Colonic mucosa (tissue), 4 donors: ENCODE data around the gene PAPPA. TPM values are rescaled to one million over a fixed set of nuclear protein-coding genes. Genes with fewer than 3 reads are reported as not detected.

Source experiments
- DNase-seq: peaks from one replicate; pipeline ENCODE4 v3.0.0-alpha.2; 2020
- H3K27ac ChIP-seq: fragments of 200-600 bp; one replicate; pipeline ENCODE4 v1.8.0; 2021
- H3K27me3 ChIP-seq: fragments of 200-600 bp; one replicate; pipeline ENCODE4 v1.8.0; 2021
- H3K36me3 ChIP-seq: fragments of 200-600 bp; one replicate; pipeline ENCODE4 v1.8.0; 2021
- H3K4me1 ChIP-seq: fragments of 200-600 bp; one replicate; pipeline ENCODE4 v1.8.0; 2021; ENCODE audit warnings: mild to moderate bottlenecking
- H3K4me3 ChIP-seq: fragments of 200-600 bp; one replicate; pipeline ENCODE4 v1.8.0; 2021
- H3K9ac ChIP-seq, 2 donors: one replicate each; pipeline ENCODE4 v1.7.0; 2013; ENCODE audit warnings: control low read depth in 2 of 2, low read depth in 2 of 2, low read length in 2 of 2
- H3K9me3 ChIP-seq: fragments of 200-600 bp; one replicate; pipeline ENCODE4 v1.8.0; 2021
- CTCF ChIP-seq: fragments of 200-600 bp; IDR thresholded peaks from one replicate; pipeline ENCODE4 v1.8.0; 2022; ENCODE audit warnings: antibody characterized with exemption, mild to moderate bottlenecking
- intact Hi-C: fragments of 100-400 bp; cut with DNase I; formaldehyde crosslinking; loops from one replicate; pipeline ENCODE4 v1.14.1; 2022
- total RNA-seq, 2 donors: library from RNA; stranded (reverse); fragmentation: NEBNext Ultra II Directional in 1 of 2; extraction: Animal tissue kit (Norgen Biotek cat#: 25700) in 1 of 2; gene quantifications; one replicate each; pipeline ENCODE4 v1.2.1, GENCODE V29; 2021
- donor health status: healthy.
- donor health status: DM: no; HTN: no; CAD: no.
- donor health status: DM: no; HTN: no; CAD: no.

PAPPA gene
- total RNA-seq, 2 donors from 2014 or later, result 0.99 to 1.2 TPM

GRCh38 chr9:116237456-116237855 lies 83.9 kb downstream of the PAPPA start:
- H3K4me1 ChIP-seq, result no peaks in the 10 kb centered on the region
- H3K27me3 ChIP-seq, result no peaks in the 10 kb centered on the region
- intact Hi-C loops, result no loop called here
- no peaks in the 10 kb centered on the region for H3K9me3 ChIP-seq
- H3K27ac ChIP-seq, result no peak overlapping the region
- no peak for DNase-seq
- no peaks in the 10 kb centered on the region for H3K36me3 ChIP-seq
- H3K4me3 ChIP-seq, result no peak overlapping the region
- TF ChIP-seq CTCF, result no peak
- no peak overlapping the region for H3K9ac ChIP-seq

- Histone ChIP-seq H3K4me3 (no peak overlapping the region), H3K27me3 (no peaks in the 10 kb centered on the region), H3K9ac (no peak overlapping the region), H3K36me3 (no peaks in the 10 kb centered on the region), H3K4me1 (no peaks in the 10 kb centered on the region), H3K9me3 (no peaks in the 10 kb centered on the region), H3K27ac (no peak overlapping the region)
- intact Hi-C loops, result no loop called here
- TF ChIP-seq CTCF, result no peak
- no peak for DNase-seq
These were observed 84.6 kb downstream of the PAPPA start for GRCh38 chr9:116238225-116238624.

GRCh38 chr9:116238776-116239340 lies 85.3 kb downstream of the PAPPA start:
- Histone ChIP-seq H3K27me3 (no peaks in the 10 kb centered on the region), H3K9me3 (no peaks in the 10 kb centered on the region), H3K4me1 (no peaks in the 10 kb centered on the region), H3K4me3 (no peak overlapping the region), H3K27ac (no peak overlapping the region), H3K36me3 (no peaks in the 10 kb centered on the region), H3K9ac (no peak overlapping the region)
- no peak for DNase-seq
- no peak for TF ChIP-seq CTCF
- intact Hi-C loops, result no loop called here

GRCh38 chr9:116243708-116244107 lies 90.1 kb downstream of the PAPPA start:
- no peak for DNase-seq
- no peak overlapping the region for H3K27ac ChIP-seq
- H3K36me3 ChIP-seq, result no peaks in the 10 kb centered on the region
- no peak overlapping the region for H3K4me3 ChIP-seq
- no peak overlapping the region for H3K9ac ChIP-seq
- intact Hi-C loops, result no loop called here
- H3K4me1 ChIP-seq, result no peaks in the 10 kb centered on the region
- no peaks in the 10 kb centered on the region for H3K9me3 ChIP-seq
- no peak for TF ChIP-seq CTCF
- H3K27me3 ChIP-seq, result no peaks in the 10 kb centered on the region

GRCh38 chr9:116247284-116247683 lies 93.7 kb downstream of the PAPPA start:
- intact Hi-C loops, result no loop called here
- no peaks in the 10 kb centered on the region for H3K4me1 ChIP-seq
- no peak for DNase-seq
- H3K9me3 ChIP-seq, result no peaks in the 10 kb centered on the region
- H3K9ac ChIP-seq, result no peak overlapping the region
- no peak overlapping the region for H3K27ac ChIP-seq
- no peaks in the 10 kb centered on the region for H3K27me3 ChIP-seq
- no peak for TF ChIP-seq CTCF
- H3K36me3 ChIP-seq, result no peaks in the 10 kb centered on the region
- no peak overlapping the region for H3K4me3 ChIP-seq
